Activated T-helper 1 cell treated with anti-CD3 and anti-CD28 coated beads, Interleukin-2, amount 50 U/mL, for 16 hours (primary cell): ENCODE measurements around the gene HOXB5.

Source experiments
- DNase-seq, 2 donors: peaks; one replicate each; pipeline ENCODE4 v3.0.0-alpha.2; 2020; ENCODE audit warnings: low read depth in 1 of 2, low spot score in 1 of 2

Gene HOXB5

GRCh38 chr17:48563385-48563838, 30.2 kb downstream of the HOXB5 start:
- DNase-seq = no peak

- DNase-seq = no peak
Measured at GRCh38 chr17:48562934-48563333, 30.6 kb downstream of the HOXB5 start.

- DNase-seq = no peak
Measured at GRCh38 chr17:48561884-48562810, 31.4 kb downstream of the HOXB5 start.

GRCh38 chr17:48559840-48560817, 33.5 kb downstream of the HOXB5 start:
- no peak for DNase-seq

- no peak for DNase-seq
Measured at GRCh38 chr17:48559122-48559839, 34.3 kb downstream of the HOXB5 start.

GRCh38 chr17:48558831-48559121, 34.8 kb downstream of the HOXB5 start:
- no peak for DNase-seq

- no peak for DNase-seq
Measured at GRCh38 chr17:48558057-48558830, 35.3 kb downstream of the HOXB5 start.

- no peak for DNase-seq
Measured at GRCh38 chr17:48556576-48557401, 36.8 kb downstream of the HOXB5 start.

- no peak for DNase-seq
Measured at GRCh38 chr17:48556229-48556575, 37.4 kb downstream of the HOXB5 start.

- DNase-seq = no peak
Measured at GRCh38 chr17:48555258-48556228, 38.0 kb downstream of the HOXB5 start.

GRCh38 chr17:48554412-48555257, 38.9 kb downstream of the HOXB5 start:
- no peak for DNase-seq

- DNase-seq = no peak
Measured at GRCh38 chr17:48553826-48554225, 39.8 kb downstream of the HOXB5 start.

- DNase-seq = no peak
Measured at GRCh38 chr17:48553190-48553547, 40.4 kb downstream of the HOXB5 start.

GRCh38 chr17:48552466-48553189, 41.0 kb downstream of the HOXB5 start:
- no peak for DNase-seq

- DNase-seq = no peak
Measured at GRCh38 chr17:48551596-48552465, 41.7 kb downstream of the HOXB5 start.

GRCh38 chr17:48551214-48551555, 42.4 kb downstream of the HOXB5 start:
- DNase-seq = no peak
